Cardiac muscle cell (in vitro differentiated cells and primary cell): ENCODE measurements around the gene RPL12. TPM values are rescaled to one million over a fixed set of nuclear protein-coding genes. Genes with fewer than 3 reads are reported as not detected.

Experiments
- DNase-seq, 2 donors: peaks; one replicate each; pipeline versions ENCODE4 v3.0.0 to v3.0.0-alpha.2; 2010 to 2017; ENCODE audit warnings: low read depth in 1 of 2, low spot score in 1 of 2
- H3K27ac ChIP-seq: fragments of 200-600 bp; sonication (generic); 2 replicates; pipeline ENCODE4 v1.5.1; 2016
- H3K27me3 ChIP-seq: fragments of 200-600 bp; sonication (generic); 2 replicates; pipeline ENCODE4 v1.6.0; 2016; ENCODE audit warnings: control low read depth
- H3K36me3 ChIP-seq: fragments of 200-600 bp; sonication (generic); 2 replicates; pipeline ENCODE4 v1.5.1; 2016; ENCODE audit warnings: control low read depth
- H3K4me1 ChIP-seq: fragments of 200-600 bp; sonication (generic); 2 replicates; pipeline ENCODE4 v1.8.1; 2017; ENCODE audit warnings: low read depth, mild to moderate bottlenecking, mixed run types
- H3K4me3 ChIP-seq: fragments of 200-600 bp; sonication (generic); 2 replicates; pipeline ENCODE4 v1.5.1; 2016; ENCODE audit warnings: mild to moderate bottlenecking
- H3K9me3 ChIP-seq: fragments of 200-600 bp; sonication (generic); 2 replicates; pipeline ENCODE4 v1.5.1; 2017; ENCODE audit warnings: low read depth, mild to moderate bottlenecking, control low read depth
- polyA plus RNA-seq: library from polyadenylated mRNA; unstranded; fragments of >200 nt; fragmentation: Nextera tagmentation; extraction: Ambion mirVana; gene quantifications from 2 replicates; pipeline ENCODE4 v1.2.1, GENCODE V29; 2016
- total RNA-seq: library from RNA; depleted of rRNA; stranded (reverse); fragments of >200 nt; gene quantifications from 2 replicates; pipeline ENCODE4 v1.2.3, GENCODE V29; 2016
- TF ChIP-seq, protein P1 (sequence below): IDR thresholded peaks from 2 replicates; pipeline ENCODE4 v1.5.1; 2012; ENCODE audit warnings: low read depth, mild to moderate bottlenecking, low read length

Gene RPL12
- total and polyA plus RNA-seq, 2 experiments from 2014 or later = 335 to 1,318 TPM

DNA sequence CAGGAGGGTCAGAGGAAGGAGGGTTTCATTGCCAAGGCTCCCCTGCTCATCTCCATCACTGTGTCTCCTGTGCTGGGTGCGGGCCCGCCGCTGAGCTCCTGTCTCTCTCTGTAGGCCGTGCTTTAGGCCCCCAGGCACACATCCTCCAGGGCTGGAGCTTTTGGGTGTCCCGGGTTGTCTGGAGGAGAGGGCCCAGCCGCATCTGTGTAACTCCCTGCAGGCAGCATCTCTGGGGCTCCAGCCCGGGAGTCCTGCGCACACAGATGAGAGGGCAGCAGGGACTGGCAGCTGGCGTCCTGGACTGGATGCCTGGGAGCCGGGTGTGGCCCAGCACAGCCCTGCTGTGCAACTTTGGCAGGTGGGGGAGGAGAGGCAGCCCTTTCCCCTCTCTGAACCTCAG, 40.3 kb upstream of the RPL12 start:
- H3K4me3 ChIP-seq = no peak overlapping the region
- no peak overlapping the region for H3K27ac ChIP-seq
- DNase-seq = no peak
- no peaks in the 10 kb centered on the region for H3K4me1 ChIP-seq
- TF ChIP-seq, protein P1, sequence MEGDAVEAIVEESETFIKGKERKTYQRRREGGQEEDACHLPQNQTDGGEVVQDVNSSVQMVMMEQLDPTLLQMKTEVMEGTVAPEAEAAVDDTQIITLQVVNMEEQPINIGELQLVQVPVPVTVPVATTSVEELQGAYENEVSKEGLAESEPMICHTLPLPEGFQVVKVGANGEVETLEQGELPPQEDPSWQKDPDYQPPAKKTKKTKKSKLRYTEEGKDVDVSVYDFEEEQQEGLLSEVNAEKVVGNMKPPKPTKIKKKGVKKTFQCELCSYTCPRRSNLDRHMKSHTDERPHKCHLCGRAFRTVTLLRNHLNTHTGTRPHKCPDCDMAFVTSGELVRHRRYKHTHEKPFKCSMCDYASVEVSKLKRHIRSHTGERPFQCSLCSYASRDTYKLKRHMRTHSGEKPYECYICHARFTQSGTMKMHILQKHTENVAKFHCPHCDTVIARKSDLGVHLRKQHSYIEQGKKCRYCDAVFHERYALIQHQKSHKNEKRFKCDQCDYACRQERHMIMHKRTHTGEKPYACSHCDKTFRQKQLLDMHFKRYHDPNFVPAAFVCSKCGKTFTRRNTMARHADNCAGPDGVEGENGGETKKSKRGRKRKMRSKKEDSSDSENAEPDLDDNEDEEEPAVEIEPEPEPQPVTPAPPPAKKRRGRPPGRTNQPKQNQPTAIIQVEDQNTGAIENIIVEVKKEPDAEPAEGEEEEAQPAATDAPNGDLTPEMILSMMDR = no peak
- no peaks in the 10 kb centered on the region for H3K9me3 ChIP-seq
- H3K36me3 ChIP-seq = peaks cover 6% of the 10 kb centered on the region
- no peaks in the 10 kb centered on the region for H3K27me3 ChIP-seq

DNA sequence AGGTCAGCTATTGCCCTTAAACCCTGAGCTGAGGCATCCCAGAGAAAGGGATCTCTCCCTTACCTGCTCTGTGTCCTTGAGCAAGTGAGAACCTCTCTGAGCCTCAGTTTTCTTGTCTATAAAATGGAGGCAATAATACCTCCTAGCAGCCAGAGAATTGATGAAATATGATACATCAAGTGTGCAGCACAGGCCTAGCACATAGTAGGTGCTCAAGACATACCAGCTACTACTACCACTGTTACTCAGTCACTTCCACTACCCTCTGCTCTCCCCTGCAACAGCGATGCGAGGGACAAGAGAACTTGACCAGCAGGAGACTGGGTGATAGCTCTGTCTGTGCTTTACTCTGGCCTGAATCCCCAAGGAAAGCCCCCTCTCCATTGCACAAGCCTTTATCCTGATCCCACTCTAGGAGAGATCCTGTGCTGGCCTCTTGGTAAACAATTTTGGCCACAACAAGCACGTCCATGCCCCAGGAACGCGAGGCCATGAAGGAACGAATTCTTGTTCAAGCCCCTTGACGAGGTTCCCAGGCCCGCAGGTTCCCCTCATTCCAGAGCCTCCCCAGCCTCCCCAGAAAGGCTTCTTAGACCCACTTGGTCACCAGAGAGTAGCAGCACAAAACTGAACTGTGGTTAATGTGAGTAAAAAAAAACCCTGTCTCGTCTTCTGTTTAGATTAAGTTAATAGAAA, 39.5 kb upstream of the RPL12 start:
- no peaks in the 10 kb centered on the region for H3K4me1 ChIP-seq
- no peak overlapping the region for H3K4me3 ChIP-seq
- TF ChIP-seq, protein P1 = no peak
- no peaks in the 10 kb centered on the region for H3K27me3 ChIP-seq
- DNase-seq = no peak
- H3K9me3 ChIP-seq = no peaks in the 10 kb centered on the region
- peaks cover 9% of the 10 kb centered on the region for H3K36me3 ChIP-seq
- no peak overlapping the region for H3K27ac ChIP-seq

DNA sequence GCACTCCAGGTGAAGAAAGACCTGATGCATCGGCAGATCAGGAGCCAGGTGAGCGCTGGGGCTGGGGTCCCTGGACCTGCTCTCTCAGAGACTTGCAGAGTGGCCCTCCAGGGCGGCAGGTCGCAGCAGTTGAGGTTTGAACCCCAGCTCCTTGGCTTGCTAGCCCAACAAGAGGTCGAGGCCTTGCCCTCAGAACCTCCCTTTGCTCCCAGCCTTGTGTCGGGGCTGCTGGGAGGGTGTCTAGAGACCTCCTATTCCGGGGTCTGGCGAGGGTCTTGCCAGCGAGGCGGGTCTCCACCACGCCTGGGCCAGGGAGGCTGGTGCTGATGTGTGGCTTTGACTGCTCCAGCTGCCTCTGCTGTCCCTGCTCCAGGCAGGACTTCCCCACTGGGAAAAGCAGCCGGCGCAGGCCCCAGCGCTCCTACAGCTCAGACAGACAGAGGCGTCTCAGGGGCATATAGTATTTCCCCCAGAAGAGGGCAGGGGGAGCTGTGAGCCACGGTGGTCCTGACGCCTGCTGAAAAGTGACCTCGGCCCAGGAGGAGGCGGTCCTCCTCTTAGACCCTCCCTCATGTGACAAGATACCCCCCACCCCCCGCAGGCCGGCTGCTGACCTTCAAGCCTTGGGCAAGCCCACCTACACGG, 38.4 kb upstream of the RPL12 start:
- no peak overlapping the region for H3K27ac ChIP-seq
- H3K36me3 ChIP-seq = peaks cover 11% of the 10 kb centered on the region
- TF ChIP-seq, protein P1 = no peak
- no peaks in the 10 kb centered on the region for H3K4me1 ChIP-seq
- no peaks in the 10 kb centered on the region for H3K9me3 ChIP-seq
- H3K4me3 ChIP-seq = no peak overlapping the region
- peak in 1 of 2 donors; percentile 60 for DNase-seq
- no peaks in the 10 kb centered on the region for H3K27me3 ChIP-seq

DNA sequence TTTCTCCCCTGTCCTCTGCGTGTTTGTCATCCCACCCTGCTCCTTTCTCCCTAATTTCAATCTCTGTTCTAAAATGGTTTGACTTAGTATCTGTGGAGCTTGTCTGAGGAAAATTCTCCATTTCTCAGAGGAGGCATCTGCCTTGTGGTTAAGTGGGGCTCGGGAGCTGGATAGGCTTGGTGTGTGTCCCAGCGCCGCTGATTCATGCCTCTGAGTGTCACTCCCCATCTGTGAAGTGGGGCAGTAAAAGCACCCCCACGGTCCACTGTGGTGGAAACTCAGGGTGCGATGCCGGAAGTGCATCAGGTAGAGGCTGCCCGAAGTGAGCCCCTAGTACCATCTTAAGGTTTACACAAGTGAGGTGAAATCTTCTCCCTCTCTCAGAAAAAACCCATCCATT, 37.7 kb upstream of the RPL12 start:
- H3K4me1 ChIP-seq = no peaks in the 10 kb centered on the region
- H3K27me3 ChIP-seq = no peaks in the 10 kb centered on the region
- no peaks in the 10 kb centered on the region for H3K9me3 ChIP-seq
- no peak for DNase-seq
- no peak overlapping the region for H3K27ac ChIP-seq
- TF ChIP-seq, protein P1 = no peak
- H3K4me3 ChIP-seq = no peak overlapping the region
- H3K36me3 ChIP-seq = peaks cover 11% of the 10 kb centered on the region

DNA sequence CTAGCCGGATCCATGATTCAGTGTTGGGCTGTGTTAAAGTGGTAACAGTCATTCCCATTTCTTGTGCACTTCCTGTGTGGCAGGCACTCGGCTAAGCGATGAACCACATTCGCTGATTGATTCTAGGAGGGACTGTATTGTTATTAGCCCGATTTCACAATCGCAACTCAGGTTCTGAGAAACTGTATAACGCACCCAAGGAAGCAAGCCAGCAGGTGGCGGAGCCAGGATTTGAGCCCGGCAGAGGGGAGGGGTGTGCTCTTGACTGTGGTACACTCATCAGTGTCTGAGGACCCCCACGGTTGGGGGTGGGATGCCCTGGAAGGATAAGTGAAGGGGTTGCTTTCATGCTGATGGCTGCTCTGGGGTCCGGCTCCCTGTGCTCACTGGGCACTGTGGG, 34.8 kb upstream of the RPL12 start:
- H3K27me3 ChIP-seq = no peaks in the 10 kb centered on the region
- DNase-seq = no peak
- H3K9me3 ChIP-seq = no peaks in the 10 kb centered on the region
- H3K27ac ChIP-seq = no peak overlapping the region
- peaks cover 9% of the 10 kb centered on the region for H3K36me3 ChIP-seq
- TF ChIP-seq, protein P1 = no peak
- no peak overlapping the region for H3K4me3 ChIP-seq
- H3K4me1 ChIP-seq = no peaks in the 10 kb centered on the region
